Common myeloid progenitor, CD34-positive (primary cell): ENCODE measurements around the gene BDNF.

Experiments used
- CTCF ChIA-PET: fragments of 350-600 bp; sonication (Branson Sonifier 250); formaldehyde crosslinking; loops from one replicate; lab custom pipeline; 2021; ENCODE audit warnings: antibody characterized with exemption; lab: Charles Lee
- POLR2A ChIA-PET: fragments of 350-600 bp; sonication (Branson Sonifier 250); formaldehyde crosslinking; loops from one replicate; lab custom pipeline; 2021; ENCODE audit warnings: antibody characterized with exemption; lab: Charles Lee
- DNase-seq, 3 donors: peaks; one replicate each; pipeline versions ENCODE4 v3.0.0 to v3.0.0-alpha.2; 2013
- H3K27ac ChIP-seq, 2 experiments: 1 replicate in 1 of 2; 2 replicates in 1 of 2; pipeline ENCODE4 v1.7.0; 2013; ENCODE audit warnings: inconsistent platforms in 2 of 2, low read length in 2 of 2, mild to moderate bottlenecking in 2 of 2, low read depth in 1 of 2, moderate library complexity in 1 of 2; ENCODE audit not compliant: severe bottlenecking in 2 of 2, insufficient read depth in 1 of 2, poor library complexity in 1 of 2
- H3K27me3 ChIP-seq, 5 experiments: replicated peaks in 2 of 5; 1 replicate in 3 of 5; 2 replicates in 2 of 5; pipeline versions ENCODE4 v1.6.1 to v1.7.0; 2013; ENCODE audit warnings: low read length in 4 of 5, mild to moderate bottlenecking in 2 of 5, moderate library complexity in 2 of 5, inconsistent platforms in 1 of 5; ENCODE audit not compliant: insufficient read depth in 5 of 5, control insufficient read depth in 4 of 5
- H3K36me3 ChIP-seq, 4 experiments: 1 replicate in 2 of 4; 2 replicates in 2 of 4; pipeline versions ENCODE4 v1.6.1 to v1.7.0; 2013; ENCODE audit warnings: low read length in 3 of 4, control low read depth in 1 of 4, mild to moderate bottlenecking in 1 of 4; ENCODE audit not compliant: control insufficient read depth in 4 of 4, insufficient read depth in 4 of 4
- H3K4me1 ChIP-seq, 4 experiments: 1 replicate in 3 of 4; 2 replicates in 1 of 4; pipeline versions ENCODE4 v1.6.1 to v1.7.1; 2013; ENCODE audit warnings: low read length in 3 of 4, mild to moderate bottlenecking in 3 of 4, control low read depth in 1 of 4, inconsistent platforms in 1 of 4, moderate library complexity in 1 of 4; ENCODE audit not compliant: control insufficient read depth in 4 of 4, insufficient read depth in 4 of 4; ENCODE audit errors: control extremely low read depth in 1 of 4
- H3K4me3 ChIP-seq, 7 experiments: 1 replicate in 4 of 7; 2 replicates in 3 of 7; pipeline versions ENCODE4 v1.5.1 to v1.7.0; 2013; ENCODE audit warnings: mild to moderate bottlenecking in 7 of 7, low read length in 6 of 7, moderate library complexity in 6 of 7, inconsistent platforms in 2 of 7, low read depth in 2 of 7, control low read depth in 1 of 7; ENCODE audit not compliant: insufficient read depth in 4 of 7, control insufficient read depth in 1 of 7; ENCODE audit errors: extremely low read depth in 1 of 7
- H3K9me3 ChIP-seq, 5 experiments: 1 replicate in 4 of 5; 2 replicates in 1 of 5; pipeline versions ENCODE4 v1.6.1 to v1.7.1; 2013; ENCODE audit warnings: low read length in 4 of 5, mild to moderate bottlenecking in 2 of 5, inconsistent platforms in 1 of 5, low read depth in 1 of 5, moderate library complexity in 1 of 5; ENCODE audit not compliant: control insufficient read depth in 4 of 5, insufficient read depth in 2 of 5; ENCODE audit errors: control extremely low read depth in 1 of 5
- WGBS: methylation state at CpG from one replicate; pipeline ENCODE4 v1.1.5; 2013; ENCODE audit not compliant: insufficient coverage; 5-methylcytosine and 5-hydroxymethylcytosine counted together

Gene BDNF

DNA sequence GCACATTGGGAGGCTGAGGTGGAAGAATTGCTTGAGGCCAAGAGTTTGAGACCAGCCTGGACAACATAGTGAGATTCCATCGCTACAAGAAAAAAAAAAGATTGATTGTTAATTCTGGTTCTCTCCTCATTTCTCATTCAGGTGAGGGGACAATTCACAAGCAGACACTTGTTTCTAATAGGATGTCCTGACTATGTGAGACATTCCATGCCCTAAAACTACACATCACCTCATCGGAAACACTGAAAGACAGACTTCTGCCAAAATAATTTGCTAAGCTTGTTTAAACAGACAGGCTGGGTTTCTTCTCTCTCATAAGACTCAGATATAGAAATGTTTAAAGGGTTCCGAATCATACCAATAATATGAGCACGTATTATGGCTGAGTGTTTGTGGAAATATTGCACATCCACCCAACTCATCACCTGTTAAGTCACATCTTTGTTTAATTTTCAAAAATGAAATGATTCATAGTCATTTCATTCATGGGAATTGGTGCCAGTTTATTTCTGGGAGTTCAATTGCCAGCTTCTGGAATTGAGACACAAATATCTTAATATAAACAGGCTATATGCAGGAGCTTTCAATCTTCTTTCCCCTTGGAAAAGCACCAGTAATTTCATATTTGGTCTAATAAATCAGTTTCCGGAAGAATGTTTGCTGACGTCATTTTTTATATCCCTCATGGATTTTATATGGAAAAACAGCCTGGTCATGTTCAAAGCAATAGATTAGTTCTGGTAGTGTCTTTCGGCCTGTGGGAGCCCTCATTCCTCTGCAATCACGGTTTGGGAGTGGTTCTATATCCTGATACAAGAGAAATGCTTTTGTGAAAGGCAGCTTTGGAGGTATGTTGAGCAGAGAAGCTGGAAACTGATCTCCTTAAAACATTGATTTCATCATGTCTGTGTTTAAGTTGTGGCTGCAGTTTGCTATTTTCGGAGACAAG lies 87.0 kb downstream of the BDNF start:
- 100% methylated on average over 5 of the region's 9 CpGs for WGBS

DNA sequence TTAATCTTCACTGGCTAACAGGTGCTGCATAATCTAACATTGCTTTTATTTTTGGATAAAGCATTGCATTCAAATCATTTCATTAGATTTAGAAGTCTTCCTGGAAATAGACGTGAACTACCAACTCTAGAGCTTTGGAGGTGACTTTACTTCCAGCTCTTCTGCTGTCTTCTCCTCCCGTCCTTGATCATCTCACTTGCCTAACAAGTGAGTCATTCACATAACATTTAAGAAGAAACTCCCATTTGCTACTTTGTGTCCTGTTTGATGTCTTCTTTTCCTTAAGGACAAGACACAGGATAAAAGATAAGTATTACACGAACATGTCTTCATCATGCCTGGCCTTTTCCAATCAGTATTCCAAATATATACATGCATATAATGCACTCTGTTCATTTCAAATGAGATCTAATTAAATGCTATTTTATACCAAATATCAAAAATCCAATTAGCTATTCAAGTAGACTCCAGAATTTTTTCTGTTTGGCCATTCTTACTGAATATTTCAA lies 88.3 kb downstream of the BDNF start:
- no peak overlapping the region for H3K27ac ChIP-seq
- CTCF ChIA-PET = no interaction called here
- H3K4me1 ChIP-seq = no peaks in the 10 kb centered on the region
- no peaks in the 10 kb centered on the region for H3K36me3 ChIP-seq
- H3K4me3 ChIP-seq = no peak overlapping the region
- WGBS = 100% methylated on average over 2 of the region's 3 CpGs
- no peaks in the 10 kb centered on the region for H3K27me3 ChIP-seq
- DNase-seq = no peak
- POLR2A ChIA-PET = no interaction called here
- H3K9me3 ChIP-seq = no peaks in the 10 kb centered on the region

More for the DNA sequence above, 87.0 kb downstream of the BDNF start:
- H3K27ac ChIP-seq = no peak overlapping the region
- no peaks in the 10 kb centered on the region for H3K9me3 ChIP-seq
- CTCF ChIA-PET = no interaction called here
- POLR2A ChIA-PET = no interaction called here
- peaks cover 0 to under 1% (median 0%) of the 10 kb centered on the region in 4 experiments for H3K4me1 ChIP-seq
- H3K36me3 ChIP-seq = no peaks in the 10 kb centered on the region
- no peaks in the 10 kb centered on the region for H3K27me3 ChIP-seq
- no peak overlapping the region for H3K4me3 ChIP-seq
- DNase-seq = no peak

DNA sequence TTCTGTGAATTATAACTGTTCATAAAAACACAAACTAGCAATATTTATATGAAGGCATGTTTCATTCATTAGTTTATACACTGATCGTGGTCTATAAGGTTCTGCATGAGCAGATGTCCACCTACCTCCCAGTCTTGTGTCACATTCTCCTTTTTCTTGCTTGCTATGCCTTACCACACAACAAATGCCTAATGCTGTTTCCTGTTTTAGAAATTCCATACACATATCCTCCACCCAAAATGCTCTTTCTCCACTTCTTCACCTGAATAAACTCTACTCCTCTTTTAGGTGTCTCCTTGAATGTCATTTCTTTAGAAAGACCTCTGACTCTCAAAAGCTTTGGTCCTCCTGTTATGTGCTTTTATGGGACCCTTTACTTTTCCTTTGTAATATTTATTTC lies 88.9 kb downstream of the BDNF start:
- ChIA-PET CTCF (no interaction called here), POLR2A (no interaction called here)
- no peak for DNase-seq
- 100% methylated on average over 1 of the region's 1 CpG for WGBS
- no peaks in the 10 kb centered on the region for H3K27me3 ChIP-seq
- H3K9me3 ChIP-seq = no peaks in the 10 kb centered on the region
- H3K36me3 ChIP-seq = no peaks in the 10 kb centered on the region
- H3K4me1 ChIP-seq = no peaks in the 10 kb centered on the region
- no peak overlapping the region for H3K4me3 ChIP-seq
- no peak overlapping the region for H3K27ac ChIP-seq

DNA sequence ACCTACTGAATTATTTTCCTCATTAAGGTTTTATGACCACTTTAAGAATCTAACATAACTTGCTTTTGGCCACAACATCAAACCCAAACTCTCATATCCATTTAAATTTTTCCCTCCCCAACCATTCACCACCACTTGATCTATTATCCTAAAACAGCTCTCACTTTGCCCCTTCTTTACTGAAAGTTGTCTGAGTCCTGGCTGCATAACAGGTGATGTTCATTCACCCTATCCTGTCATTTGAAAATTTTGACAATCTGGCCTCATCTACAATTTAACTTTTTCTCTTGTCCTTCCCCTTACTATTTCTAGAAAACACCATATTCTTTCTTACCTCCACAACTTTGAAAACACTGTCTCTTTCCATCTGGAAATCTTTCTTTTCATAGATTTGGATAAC lies 89.3 kb downstream of the BDNF start:
- Histone ChIP-seq H3K27me3 (no peaks in the 10 kb centered on the region), H3K9me3 (no peaks in the 10 kb centered on the region), H3K4me1 (no peaks in the 10 kb centered on the region), H3K27ac (no peak overlapping the region), H3K4me3 (no peak overlapping the region), H3K36me3 (no peaks in the 10 kb centered on the region)
- DNase-seq = no peak
- ChIA-PET POLR2A (no interaction called here), CTCF (no interaction called here)

GRCh38 chr11:27610280-27610679 lies 90.0 kb downstream of the BDNF start:
- Histone ChIP-seq H3K4me3 (no peak overlapping the region), H3K4me1 (no peaks in the 10 kb centered on the region), H3K36me3 (no peaks in the 10 kb centered on the region), H3K27ac (no peak overlapping the region), H3K27me3 (no peaks in the 10 kb centered on the region), H3K9me3 (no peaks in the 10 kb centered on the region)
- DNase-seq = no peak
- 100% methylated on average over 3 of the region's 3 CpGs for WGBS
- ChIA-PET POLR2A (no interaction called here), CTCF (no interaction called here)

DNA sequence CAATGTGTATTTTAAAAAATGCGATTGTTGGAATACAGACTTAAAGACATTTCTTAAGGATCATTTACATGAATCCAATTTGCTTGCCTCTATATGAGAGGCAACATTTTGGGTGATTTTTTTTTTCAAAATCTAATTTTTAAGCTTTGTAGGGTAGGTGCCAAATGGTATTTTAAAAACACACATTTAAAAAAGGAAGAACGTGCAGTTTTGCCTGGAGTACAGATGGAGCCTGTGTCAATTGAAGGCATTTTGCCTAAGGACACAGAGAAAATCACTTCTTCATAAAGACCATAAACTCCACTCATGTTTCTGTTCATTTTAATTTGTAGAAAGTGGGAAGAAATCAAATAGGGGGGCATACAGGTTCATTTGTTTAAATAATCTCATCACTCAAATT lies 91.3 kb downstream of the BDNF start:
- no peaks in the 10 kb centered on the region for H3K4me1 ChIP-seq
- H3K9me3 ChIP-seq = no peaks in the 10 kb centered on the region
- H3K27ac ChIP-seq = no peak overlapping the region
- POLR2A ChIA-PET = no interaction called here
- H3K27me3 ChIP-seq = no peaks in the 10 kb centered on the region
- CTCF ChIA-PET = no interaction called here
- no peaks in the 10 kb centered on the region for H3K36me3 ChIP-seq
- no CpG with 5 or more reads among the region's 2 CpGs for WGBS
- DNase-seq = no peak
- H3K4me3 ChIP-seq = no peak overlapping the region

- Histone ChIP-seq H3K9me3 (no peaks in the 10 kb centered on the region), H3K36me3 (no peaks in the 10 kb centered on the region), H3K27me3 (no peaks in the 10 kb centered on the region), H3K27ac (no peak overlapping the region), H3K4me1 (no peaks in the 10 kb centered on the region), H3K4me3 (no peak overlapping the region)
- ChIA-PET CTCF (no interaction called here), POLR2A (no interaction called here)
- no peak for DNase-seq
These were observed 94.8 kb downstream of the BDNF start for GRCh38 chr11:27605422-27605821.
